Neuron (in vitro differentiated cells): ENCODE results near the gene TSHZ2.
"Not testable (repeated sequence)": the region's sequence is repeated elsewhere in the genome, so short reads cannot be mapped to it uniquely, and the experiment has no call there.

Source experiments
- H2AFZ ChIP-seq: one replicate; pipeline ENCODE4 v1.6.1; 2013; ENCODE audit warnings: low read depth, mild to moderate bottlenecking, inconsistent platforms, low read length, moderate library complexity
- H3K27me3 ChIP-seq: one replicate; pipeline ENCODE4 v1.6.1; 2013; ENCODE audit warnings: low read length; ENCODE audit not compliant: insufficient read depth
- H3K36me3 ChIP-seq: one replicate; pipeline ENCODE4 v1.6.1; 2013; ENCODE audit warnings: low read length; ENCODE audit not compliant: insufficient read depth
- H3K4me1 ChIP-seq: one replicate; pipeline ENCODE4 v1.6.1; 2013; ENCODE audit warnings: low read length; ENCODE audit not compliant: insufficient read depth
- H3K4me3 ChIP-seq: 2 replicates; pipeline ENCODE4 v1.5.1; 2013; ENCODE audit warnings: mild to moderate bottlenecking, low read length, moderate library complexity
- H3K9me3 ChIP-seq: one replicate; pipeline ENCODE4 v1.6.1; 2013; ENCODE audit warnings: low read length

TSHZ2 gene

GRCh38 chr20:53411129-53411528, 439.0 kb downstream of the TSHZ2 start:
- peaks cover 25% of the 10 kb centered on the region for H3K4me1 ChIP-seq
- no peaks in the 10 kb centered on the region for H3K9me3 ChIP-seq
- H2AFZ ChIP-seq, result no peak overlapping the region
- H3K36me3 ChIP-seq, result no peaks in the 10 kb centered on the region
- H3K4me3 ChIP-seq, result no peak overlapping the region
- no peaks in the 10 kb centered on the region for H3K27me3 ChIP-seq

- no peak overlapping the region for H2AFZ ChIP-seq
Measured at GRCh38 chr20:53411891-53412290, 439.7 kb downstream of the TSHZ2 start.

GRCh38 chr20:53412577-53413185, 440.5 kb downstream of the TSHZ2 start:
- H3K4me3 ChIP-seq, result no peak overlapping the region
- no peaks in the 10 kb centered on the region for H3K36me3 ChIP-seq
- peaks cover 33% of the 10 kb centered on the region for H3K4me1 ChIP-seq
- no peak overlapping the region for H2AFZ ChIP-seq
- H3K27me3 ChIP-seq, result no peaks in the 10 kb centered on the region
- no peaks in the 10 kb centered on the region for H3K9me3 ChIP-seq

More at GRCh38 chr20:53411891-53412290, 439.7 kb downstream of the TSHZ2 start:
- Histone ChIP-seq H3K36me3 (no peaks in the 10 kb centered on the region), H3K4me3 (no peak overlapping the region), H3K9me3 (no peaks in the 10 kb centered on the region), H3K4me1 (peaks cover 31% of the 10 kb centered on the region), H3K27me3 (no peaks in the 10 kb centered on the region)

- Histone ChIP-seq H3K27me3 (no peaks in the 10 kb centered on the region), H3K4me1 (peaks cover 33% of the 10 kb centered on the region), H3K4me3 (no peak overlapping the region)
Measured at GRCh38 chr20:53413186-53413631, 441.1 kb downstream of the TSHZ2 start.

GRCh38 chr20:53413845-53414244, 441.7 kb downstream of the TSHZ2 start:
- H3K4me1 ChIP-seq, result peaks cover 30% of the 10 kb centered on the region
- H2AFZ ChIP-seq, H3K9me3 ChIP-seq, H3K4me3 ChIP-seq, H3K36me3 ChIP-seq, H3K27me3 ChIP-seq: not testable (repeated sequence)

More at GRCh38 chr20:53413186-53413631, 441.1 kb downstream of the TSHZ2 start:
- no peaks in the 10 kb centered on the region for H3K9me3 ChIP-seq
- no peaks in the 10 kb centered on the region for H3K36me3 ChIP-seq
- H2AFZ ChIP-seq, result no peak overlapping the region

GRCh38 chr20:53419693-53420460, 447.7 kb downstream of the TSHZ2 start:
- Histone ChIP-seq H3K27me3 (no peaks in the 10 kb centered on the region), H3K4me3 (no peak overlapping the region), H3K36me3 (no peaks in the 10 kb centered on the region), H2AFZ (no peak overlapping the region), H3K9me3 (peaks cover 2% of the 10 kb centered on the region), H3K4me1 (peaks cover 10% of the 10 kb centered on the region)

GRCh38 chr20:53421343-53421742, 449.2 kb downstream of the TSHZ2 start:
- Histone ChIP-seq H3K9me3 (peaks cover 2% of the 10 kb centered on the region), H2AFZ (no peak overlapping the region), H3K4me1 (peaks cover 14% of the 10 kb centered on the region), H3K4me3 (no peak overlapping the region), H3K36me3 (no peaks in the 10 kb centered on the region), H3K27me3 (no peaks in the 10 kb centered on the region)

GRCh38 chr20:53422039-53422438, 449.9 kb downstream of the TSHZ2 start:
- H3K36me3 ChIP-seq, result no peaks in the 10 kb centered on the region
- H3K4me1 ChIP-seq, result peaks cover 12% of the 10 kb centered on the region
- H3K27me3 ChIP-seq, result no peaks in the 10 kb centered on the region
- peaks cover 2% of the 10 kb centered on the region for H3K9me3 ChIP-seq
- no peak overlapping the region for H2AFZ ChIP-seq
- no peak overlapping the region for H3K4me3 ChIP-seq

GRCh38 chr20:53423587-53424146, 451.5 kb downstream of the TSHZ2 start:
- no peak overlapping the region for H3K4me3 ChIP-seq
- peaks cover 28% of the 10 kb centered on the region for H3K4me1 ChIP-seq
- no peak overlapping the region for H2AFZ ChIP-seq
- no peaks in the 10 kb centered on the region for H3K27me3 ChIP-seq
- H3K36me3 ChIP-seq, result no peaks in the 10 kb centered on the region
- peaks cover 2% of the 10 kb centered on the region for H3K9me3 ChIP-seq

- H3K27me3 ChIP-seq, result no peaks in the 10 kb centered on the region
- peaks cover 28% of the 10 kb centered on the region for H3K4me1 ChIP-seq
- peaks cover 2% of the 10 kb centered on the region for H3K9me3 ChIP-seq
- no peak overlapping the region for H2AFZ ChIP-seq
- no peaks in the 10 kb centered on the region for H3K36me3 ChIP-seq
- H3K4me3 ChIP-seq, result no peak overlapping the region
Measured at GRCh38 chr20:53425481-53425880, 453.3 kb downstream of the TSHZ2 start.

GRCh38 chr20:53425941-53426340, 453.8 kb downstream of the TSHZ2 start:
- peaks cover 2% of the 10 kb centered on the region for H3K9me3 ChIP-seq
- peaks cover 28% of the 10 kb centered on the region for H3K4me1 ChIP-seq
- H3K4me3 ChIP-seq, result no peak overlapping the region
- no peaks in the 10 kb centered on the region for H3K36me3 ChIP-seq
- H3K27me3 ChIP-seq, result no peaks in the 10 kb centered on the region
- H2AFZ ChIP-seq, result no peak overlapping the region

GRCh38 chr20:53426766-53427312, 454.7 kb downstream of the TSHZ2 start:
- Histone ChIP-seq H3K9me3 (peaks cover 2% of the 10 kb centered on the region), H3K4me1 (peaks cover 28% of the 10 kb centered on the region), H2AFZ (no peak overlapping the region), H3K36me3 (no peaks in the 10 kb centered on the region), H3K27me3 (no peaks in the 10 kb centered on the region), H3K4me3 (no peak overlapping the region)

GRCh38 chr20:53427951-53428350, 455.8 kb downstream of the TSHZ2 start:
- Histone ChIP-seq H3K4me3 (no peak overlapping the region), H3K27me3 (no peaks in the 10 kb centered on the region), H3K36me3 (no peaks in the 10 kb centered on the region), H2AFZ (no peak overlapping the region), H3K4me1 (peaks cover 28% of the 10 kb centered on the region), H3K9me3 (peaks cover 1% of the 10 kb centered on the region)
